ENCODE data around the gene LARP4B. TPM values are rescaled to one million over a fixed set of nuclear protein-coding genes. Genes with fewer than 3 reads are reported as not detected.

Gene LARP4B
- total RNA-seq, 1 donor from 2014 or later, result 45.1 TPM

DNA sequence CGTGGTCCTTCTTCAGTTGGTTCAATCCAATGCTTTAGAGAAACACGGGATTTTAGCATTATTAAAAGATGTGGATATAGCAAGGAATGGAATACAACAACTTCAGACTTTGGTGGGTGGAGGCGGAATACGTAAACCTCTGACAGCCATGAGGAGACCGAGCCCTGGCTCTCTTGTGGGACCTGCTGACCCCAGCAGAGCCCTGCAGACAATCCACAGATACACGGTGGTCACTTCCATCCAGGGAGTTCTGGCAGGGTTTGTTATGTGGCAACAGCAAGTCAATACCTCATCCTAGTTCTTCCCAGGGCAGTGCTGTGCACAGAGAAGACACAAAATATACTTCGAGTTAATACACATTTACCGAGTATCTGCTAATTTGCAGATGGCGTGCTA is 123.5 kb downstream of the LARP4B start:
- no peak for DNase-seq (ENCODE audit: low read depth)

DNA sequence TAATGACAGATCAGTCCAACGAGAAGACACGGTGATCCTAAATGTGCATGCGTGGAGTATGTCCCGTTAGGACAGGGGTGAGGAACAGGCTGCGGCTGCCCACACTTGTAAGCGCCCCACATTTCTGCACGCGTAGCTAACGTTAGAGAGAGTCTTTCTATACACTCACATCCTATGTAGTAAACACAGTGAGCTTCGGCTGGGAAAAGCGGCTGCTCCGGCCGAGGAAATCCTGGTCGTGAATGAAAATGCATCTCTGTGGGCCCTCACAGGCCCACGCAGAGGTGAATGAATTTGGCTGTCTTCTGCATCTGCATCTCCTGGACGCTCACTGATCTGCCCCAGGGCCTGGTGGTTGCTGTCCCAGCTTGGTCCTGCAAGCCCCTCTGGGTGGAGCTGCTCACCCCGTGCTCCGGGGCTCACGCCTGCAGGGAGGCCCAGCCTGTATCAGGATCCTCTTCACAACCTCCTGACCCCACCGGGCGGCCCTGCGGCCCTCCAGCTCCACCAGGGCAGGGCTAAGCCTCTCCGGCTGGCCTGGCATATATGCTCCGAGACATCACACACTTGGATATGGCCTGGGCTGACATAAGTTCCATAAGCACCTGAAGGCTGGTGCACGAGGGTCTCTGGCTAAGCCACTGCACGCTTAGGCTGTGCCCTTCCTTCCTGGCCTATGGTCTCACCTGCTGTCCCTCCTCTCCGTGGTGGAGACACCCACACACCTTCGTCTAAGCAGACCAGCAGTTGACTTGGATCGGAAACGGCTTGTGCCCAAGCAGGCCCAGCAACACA is 124.1 kb downstream of the LARP4B start:
- DNase-seq (ENCODE audit: low read depth), result no peak

DNA sequence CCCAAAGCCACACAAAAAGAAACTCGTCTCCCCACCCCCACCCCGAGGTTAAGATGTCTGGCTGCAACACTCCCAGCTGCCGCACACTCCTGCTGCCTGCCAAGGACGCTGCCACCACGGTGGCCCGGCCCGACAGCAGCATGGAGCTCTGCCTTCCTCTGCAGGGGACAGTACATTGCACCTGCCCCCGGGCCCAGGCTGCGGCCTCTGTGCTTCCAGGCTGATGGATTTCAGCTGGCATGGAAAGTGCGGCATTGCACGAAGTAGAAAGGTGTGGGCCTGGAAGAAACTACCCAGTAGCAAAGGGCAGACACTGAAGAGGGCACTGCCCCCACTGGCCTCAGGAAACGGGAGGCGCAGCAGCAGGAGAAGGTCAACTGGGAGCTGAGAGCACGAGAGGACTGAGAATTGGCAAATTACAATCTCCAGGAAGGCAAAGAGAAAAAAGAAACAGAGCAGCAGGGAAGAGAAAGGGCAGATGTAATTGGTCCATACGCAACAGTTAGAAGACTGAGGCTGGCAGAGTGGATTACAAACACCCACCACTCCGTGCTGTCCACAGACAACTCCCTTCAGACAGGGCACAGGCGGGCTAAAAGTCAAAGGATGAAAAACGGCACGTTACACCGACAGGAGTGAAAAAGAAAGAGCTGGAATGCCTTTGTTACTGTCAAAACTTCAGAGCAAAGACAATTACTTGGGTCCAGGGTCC is 124.9 kb downstream of the LARP4B start:
- no peak for DNase-seq (ENCODE audit: low read depth)

DNA sequence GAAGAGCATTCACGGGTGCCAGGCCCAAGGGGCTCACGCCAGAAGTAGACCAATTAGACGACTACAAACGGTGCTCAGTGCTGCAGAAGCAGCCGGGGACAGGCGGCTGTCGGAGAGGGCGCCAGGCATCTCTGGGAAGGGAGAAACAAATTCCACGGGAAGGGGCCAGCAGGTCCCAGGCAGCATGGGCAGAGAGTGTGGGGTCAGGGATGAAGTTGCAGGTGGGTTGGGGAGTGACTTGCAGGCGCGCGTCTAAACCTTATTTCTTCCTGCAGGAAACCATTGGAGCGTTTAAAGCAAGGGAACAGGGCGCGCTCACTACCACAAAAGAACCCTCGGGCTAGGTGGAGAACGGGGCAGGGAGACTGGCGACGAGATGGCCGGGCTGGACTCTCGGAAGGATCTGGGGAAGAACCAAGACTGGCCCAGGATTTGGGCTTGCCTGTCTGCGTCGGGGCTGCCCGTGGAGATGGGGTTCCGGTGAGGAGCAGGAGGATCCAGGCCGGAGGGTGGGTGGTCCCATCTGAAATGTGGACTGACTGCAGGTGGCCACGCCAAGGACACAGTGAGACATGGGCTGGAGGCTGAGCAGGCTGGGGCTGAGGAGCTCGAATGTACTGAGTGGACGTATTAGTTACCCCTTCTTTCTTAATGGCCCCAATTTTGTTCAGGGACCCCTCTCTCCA is 125.7 kb downstream of the LARP4B start:
- DNase-seq (ENCODE audit: low read depth), result peak; percentile 16

DNA sequence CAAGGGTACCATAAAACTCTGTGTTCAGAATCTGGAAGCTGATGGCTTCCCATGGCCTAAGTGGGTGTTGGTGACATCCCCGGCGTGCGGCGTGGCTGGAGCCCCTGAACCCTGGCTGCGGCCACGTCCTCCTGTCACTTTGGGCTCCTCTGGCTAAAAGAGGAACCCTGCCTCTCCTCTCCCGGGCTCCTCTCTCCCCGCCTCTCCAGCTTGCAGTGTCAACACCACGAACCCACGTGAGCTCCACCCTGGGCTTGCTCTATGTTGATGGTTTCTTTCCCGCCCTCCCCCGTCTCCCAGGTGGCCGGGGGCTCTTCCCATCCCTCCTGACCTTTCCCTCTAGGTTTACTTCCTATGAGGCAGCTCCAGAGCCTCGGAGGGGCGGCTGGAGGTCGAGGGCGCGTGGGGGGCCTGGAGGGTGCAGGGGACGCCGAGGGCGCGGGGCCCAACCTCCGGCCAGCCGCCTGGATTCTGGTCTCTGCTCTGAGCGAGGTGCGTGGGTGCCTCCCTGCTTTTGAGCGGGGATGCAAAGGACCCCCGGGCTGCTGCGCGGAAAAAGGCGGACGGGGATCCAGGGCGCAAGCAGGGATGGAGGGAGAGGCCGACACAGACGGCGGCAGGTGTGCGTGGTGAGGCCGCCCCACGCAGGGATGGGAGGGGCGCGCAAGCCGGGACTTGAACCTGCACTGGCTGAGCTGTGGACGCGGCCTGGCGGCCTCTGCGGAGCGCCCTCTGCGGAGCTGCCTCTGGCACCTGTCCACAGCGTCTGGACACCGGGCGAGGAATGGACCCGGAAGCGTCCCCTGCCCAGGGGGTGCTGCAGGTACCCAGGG is 126.5 kb downstream of the LARP4B start:
- DNase-seq (ENCODE audit: low read depth), result no peak

DNA sequence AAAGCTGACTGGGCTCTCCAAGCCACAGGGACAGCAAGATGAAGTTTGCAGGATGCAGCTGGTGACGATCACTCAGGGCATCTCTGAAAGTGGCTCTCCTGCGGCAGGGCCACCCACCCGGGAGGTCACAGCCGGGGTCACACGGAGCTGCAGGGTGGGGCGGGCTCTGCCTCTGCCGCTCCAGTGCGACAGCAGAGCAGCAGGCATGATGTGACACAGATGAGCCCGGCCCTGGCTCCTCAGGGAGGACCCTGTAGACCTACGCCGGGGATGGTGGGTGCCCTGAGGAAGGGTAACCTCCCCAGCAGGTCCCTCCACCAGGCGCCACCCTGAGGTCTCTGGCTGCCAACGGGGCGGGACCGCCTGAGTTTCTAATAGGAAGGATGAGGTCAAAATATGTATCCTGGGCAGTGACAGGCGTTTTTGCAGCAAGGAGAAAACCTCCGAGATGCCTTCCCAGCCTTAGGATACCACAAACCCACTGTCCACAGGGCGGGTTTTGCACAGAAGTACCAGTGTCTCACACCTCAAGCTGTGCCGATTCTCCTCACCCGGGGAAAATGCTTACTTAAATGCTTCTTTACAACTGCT is 127.2 kb downstream of the LARP4B start:
- DNase-seq (ENCODE audit: low read depth), result no peak

DNA sequence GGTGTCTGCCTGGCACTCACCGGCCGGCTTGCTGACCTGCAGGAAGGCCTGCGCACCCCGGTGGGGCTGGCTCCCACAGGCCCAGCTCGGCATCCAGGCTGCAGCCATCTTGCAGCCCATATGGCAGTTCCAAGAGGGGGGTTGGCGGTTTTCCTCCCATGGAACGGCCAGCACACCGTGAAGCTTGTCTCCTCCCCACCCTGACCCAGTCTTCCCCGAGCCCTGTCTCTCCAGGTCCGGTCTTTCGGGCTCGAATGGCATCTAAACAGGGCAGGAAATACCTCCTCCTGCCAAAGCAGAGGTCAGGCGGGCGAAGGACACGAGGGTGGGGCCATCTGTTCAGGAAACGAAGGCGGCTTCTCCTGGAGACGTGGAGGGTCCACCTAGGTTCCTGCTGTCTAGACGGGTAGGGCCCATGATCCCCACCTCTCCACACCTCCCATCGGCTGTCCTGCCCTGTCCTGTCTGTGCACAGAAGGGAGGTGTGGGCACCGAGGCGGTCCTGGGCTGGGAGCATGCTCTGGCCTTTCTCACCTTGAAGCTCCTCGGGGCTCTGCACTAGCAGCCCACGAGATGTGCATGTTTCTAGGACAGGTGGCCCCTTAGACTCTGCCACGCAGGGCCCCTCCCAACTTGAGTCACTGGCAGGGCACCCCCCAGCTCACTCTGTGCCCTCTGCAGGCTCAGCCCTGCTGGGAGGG is 128.3 kb downstream of the LARP4B start:
- DNase-seq (ENCODE audit: low read depth), result no peak

DNA sequence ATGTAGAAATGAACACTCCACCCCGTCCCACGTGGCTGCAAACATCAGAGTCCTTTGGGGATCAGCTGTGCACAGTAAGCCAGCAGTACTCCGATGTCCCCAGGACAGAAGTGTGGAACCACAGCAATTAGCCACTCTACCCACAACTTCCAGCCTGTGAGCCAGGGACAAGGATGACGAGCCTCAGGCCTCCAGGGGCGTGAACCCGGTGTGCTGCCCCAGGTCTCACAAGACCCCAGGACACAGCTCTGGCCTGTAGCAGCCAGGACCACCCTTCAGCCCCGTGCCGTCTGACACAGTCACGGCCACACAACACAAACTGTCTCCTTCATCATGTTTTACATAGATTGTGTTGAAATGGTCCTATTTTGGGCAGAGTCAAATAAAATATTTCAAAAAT is 129.0 kb downstream of the LARP4B start:
- DNase-seq (ENCODE audit: low read depth), result no peak

DNA sequence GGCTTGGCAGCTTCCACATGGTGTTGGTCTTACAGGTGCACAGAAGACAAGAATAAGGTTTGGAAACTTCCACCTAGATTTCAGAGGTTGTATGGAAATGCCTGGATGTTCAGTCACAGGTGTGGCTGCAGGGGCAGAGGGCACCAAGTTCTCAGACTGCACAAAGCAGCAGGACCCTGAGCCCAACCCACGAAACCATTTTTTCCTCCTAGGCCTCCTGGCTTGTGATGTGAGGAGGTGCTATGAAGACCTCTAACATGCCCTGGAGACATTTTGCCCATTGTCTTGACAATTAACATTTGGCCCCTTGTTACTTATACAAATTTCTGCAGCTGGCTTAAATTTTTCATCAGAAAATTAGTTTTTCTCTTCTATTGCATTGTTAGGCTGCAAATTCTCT is 134.3 kb downstream of the LARP4B start:
- DNase-seq (ENCODE audit: low read depth), result no peak

DNA sequence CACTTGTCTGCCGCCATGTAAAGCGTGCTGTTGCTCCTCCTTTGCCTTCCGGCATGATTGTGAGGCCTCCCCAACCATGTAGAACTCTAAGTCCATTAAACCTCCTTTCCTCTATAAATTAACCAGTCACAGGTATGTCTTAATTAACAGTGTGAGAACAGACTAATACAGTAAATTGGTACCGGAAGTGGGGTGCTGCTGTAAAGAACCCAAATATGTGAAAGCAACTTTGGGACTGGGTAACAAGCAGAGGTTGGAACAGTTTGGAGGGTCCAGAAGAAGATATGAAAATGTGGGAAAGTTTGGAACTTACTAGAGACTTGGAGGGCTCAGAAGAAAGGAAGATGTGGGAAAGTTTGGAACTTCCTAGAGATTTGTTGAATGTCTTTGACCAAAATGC is 135.3 kb downstream of the LARP4B start:
- no peak for DNase-seq (ENCODE audit: low read depth)

DNA sequence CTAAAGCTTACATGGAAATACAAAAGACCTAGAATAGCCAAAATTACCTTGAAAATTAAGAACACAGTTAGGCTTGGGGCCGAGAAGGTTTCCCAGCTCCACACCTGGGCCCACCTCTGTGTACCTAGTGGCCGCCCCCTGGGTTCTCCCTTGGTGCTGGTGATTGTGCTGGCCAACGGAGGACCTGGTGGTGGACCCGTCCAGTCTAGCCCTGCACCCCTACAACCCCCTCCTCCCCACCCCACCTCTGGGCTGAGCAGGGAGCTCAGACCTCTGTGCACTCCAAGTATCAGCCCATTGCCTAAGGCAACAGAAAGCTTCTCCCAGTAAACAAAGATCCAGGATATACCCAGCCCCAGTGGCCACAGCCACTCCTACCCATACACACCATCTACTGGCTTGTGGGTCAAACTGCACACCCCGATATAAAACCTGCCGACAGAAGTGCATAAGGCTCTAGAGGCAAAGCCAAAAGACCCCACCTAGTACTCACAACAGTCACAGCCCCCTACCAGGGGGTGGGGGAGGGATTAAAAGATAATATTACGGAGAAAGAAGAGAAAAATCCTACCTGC is 137.0 kb downstream of the LARP4B start:
- DNase-seq (ENCODE audit: low read depth), result peak; percentile 17

DNA sequence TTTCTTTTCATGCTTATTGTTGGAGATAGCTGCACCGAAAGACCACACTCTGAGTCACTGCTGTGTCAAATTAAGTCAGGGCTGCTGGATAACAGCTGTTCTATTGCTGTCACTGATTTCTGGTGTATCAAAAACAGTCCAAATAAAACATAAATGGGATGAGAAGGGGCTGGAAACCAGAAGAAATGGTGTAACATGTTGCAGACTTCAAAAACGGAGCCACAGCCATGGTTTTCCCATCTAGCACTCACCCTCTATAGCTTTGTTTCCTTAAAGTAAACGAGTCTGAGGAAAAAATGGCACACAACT is 138.8 kb downstream of the LARP4B start:
- no peak for DNase-seq (ENCODE audit: low read depth)

DNA sequence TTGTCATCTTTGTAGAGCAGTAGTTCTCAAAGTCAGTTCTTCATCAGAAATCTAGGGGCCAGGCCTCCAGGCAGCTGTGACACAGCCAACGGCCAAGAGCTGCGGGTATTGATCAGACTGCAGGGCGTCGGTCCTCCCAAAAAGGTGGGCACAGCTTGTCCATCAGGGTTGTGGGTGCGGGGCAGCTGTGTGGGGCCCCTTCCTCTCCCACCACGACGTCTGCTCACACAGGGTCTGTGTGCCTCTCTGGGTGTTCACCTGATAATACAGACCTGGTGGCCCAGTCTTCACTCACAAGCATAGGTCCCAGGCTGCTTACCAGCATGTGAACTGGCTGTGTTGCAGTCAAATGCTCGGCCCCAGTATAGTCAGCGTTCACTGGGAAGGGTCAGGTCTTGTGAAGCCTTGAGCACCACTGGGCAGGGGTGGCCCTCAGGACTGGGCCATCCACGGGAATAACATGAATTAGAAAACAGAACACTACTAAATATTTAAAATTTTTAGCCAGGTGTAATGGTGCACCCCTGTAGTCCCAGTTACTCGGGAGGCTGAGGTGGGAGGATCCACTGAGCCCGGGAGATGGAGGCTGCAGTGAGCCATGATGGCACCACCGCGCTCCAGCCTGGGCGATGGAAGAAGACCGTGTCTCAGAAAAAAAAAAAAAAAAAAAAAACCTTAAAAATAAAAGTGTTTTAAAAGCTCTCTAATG is 139.3 kb downstream of the LARP4B start:
- no peak for DNase-seq (ENCODE audit: low read depth)

DNA sequence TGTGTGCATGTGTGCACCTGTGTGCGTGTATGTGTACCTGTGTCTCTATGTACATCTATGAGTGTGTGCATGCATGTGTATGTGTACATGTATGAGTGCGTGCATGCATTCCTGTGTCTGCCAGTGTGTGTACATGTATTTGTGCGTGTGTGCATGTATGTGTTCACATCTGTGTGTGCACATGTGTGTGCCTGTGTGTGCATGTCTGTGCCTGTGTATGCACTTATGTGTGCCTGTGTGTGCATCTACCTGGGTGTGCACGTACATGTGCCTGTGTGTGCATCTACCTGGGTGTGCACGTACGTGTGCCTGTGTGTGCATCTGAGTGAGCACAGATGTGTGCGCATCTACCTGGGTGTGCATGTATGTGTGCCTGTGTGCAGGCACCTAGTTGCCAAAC is 139.9 kb downstream of the LARP4B start:
- no peak for DNase-seq (ENCODE audit: low read depth)

DNA sequence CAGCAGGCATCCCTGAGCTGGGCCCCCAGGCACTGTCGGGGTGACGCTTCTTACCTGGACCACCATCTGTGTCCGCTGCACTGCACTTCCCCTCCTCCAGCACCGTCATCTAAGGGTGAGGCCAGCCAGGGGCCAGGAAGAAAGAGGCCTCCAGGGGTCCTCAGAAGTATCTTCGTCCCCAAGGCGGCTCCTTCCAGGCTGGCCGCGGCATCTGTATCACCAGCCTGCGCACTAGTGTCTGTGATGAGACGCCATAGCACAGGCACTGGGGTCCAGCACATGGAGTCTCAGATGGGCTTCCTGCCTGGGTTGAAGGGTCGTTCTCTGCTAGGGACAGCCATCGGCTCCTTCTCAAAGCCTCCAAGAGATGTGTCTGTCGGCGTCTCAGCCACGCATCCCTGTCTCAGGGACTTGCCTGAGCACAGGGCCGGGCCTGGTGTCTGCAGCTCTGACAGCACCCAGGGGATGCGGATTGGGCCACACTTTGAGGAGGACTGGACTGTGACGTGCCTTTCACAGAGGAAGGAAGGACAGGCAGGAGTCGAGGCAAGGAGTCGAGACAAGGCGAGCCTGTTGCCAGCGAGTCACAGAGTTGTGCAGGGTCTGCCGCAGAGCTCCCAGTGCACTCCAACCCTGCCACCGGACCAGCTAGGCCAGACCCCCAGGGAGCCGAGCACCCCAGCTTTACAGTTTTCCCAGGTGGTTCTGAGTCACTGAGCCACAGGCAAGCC is 140.5 kb downstream of the LARP4B start:
- no peak for DNase-seq (ENCODE audit: low read depth)

DNA sequence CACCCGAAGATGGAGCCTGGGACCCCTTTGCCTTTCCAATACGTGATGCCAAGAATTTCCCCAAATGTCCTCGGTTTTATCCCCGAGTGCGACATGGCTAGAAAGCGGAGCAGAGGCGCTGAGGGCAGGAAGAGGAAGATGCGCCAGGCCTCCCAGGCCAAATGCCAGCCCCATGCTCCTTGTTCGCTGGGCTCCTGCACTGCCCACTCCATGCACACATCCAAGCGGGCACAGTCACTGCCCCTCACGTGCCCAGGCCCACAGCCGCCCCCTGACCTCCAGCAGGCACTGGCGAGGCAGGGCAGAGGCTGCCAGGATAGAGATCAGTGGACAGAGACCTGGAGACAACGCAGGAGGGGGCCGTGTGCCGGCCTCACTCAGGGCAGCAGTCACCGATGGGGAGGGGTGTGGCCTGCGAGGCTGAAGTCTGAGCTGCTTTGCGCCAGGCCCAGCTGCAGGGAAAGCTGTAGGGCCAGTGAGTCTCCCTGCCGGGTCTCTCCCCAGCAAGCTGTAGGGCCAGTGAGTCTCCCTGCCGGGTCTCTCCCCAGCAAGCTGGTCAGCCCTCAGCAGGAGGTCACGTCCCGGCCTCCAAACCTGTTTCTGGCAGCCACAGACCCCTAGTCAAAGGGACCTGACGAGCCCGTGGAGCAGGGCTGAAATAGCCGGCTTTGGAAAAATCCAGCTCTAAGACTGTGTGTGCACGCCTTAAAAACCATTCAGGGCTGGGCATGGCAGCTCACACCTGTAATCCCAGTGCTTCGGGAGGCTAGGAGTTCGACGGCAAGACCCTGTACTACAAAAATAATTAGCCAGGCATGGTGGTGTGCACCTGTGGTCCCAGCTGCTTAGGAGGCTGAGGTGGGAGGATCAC is 141.4 kb downstream of the LARP4B start:
- no peak for DNase-seq (ENCODE audit: low read depth)

DNA sequence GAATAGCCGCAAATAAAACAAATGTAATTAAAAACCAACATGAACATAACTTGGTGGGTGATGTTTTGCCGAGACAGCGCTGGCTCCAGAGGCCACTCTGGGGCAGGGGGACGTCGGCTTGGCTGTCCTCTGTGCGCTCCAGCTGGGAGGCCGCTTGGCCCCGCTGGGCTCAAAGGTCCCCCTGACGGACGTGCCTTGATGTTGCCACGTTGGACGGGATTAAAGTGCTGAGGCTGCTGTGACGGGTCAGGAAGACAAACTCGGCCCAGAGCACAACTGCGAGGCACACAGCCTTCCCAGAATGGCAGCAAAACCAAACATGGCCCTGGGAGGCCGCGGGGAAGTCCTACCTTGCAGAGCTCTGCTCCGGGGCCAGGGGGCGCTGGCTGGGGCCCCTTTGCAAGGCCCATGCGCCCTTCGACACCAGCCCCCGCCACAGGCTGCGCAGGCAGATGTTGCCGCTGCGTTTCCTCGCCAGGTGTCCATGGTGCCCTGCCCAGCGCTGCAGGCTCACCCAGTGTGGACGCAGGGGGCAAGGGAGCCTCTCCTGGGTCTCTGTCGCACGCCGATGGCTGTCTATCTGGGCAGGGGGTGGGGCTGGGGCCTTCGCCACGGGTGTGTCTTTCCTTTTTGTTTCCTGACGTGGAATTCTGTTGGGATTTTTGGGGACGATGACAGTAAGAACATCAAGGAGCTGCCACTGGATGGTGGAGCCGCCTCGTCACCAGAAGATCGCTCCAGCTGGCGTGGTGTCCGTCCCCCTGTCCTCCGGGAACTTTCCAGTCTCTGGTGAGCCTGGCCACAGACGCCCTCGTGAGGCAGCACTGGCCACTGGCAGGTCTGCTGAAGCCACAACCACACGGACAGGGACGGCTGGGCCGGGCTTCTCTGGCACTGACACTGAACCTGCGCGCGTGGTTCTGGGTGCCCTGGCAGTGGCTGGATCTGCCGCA is 142.4 kb downstream of the LARP4B start:
- DNase-seq (ENCODE audit: low read depth), result peak; percentile 62

All from renal cortical epithelial cell (primary cell).